Left ventricle myocardium inferior (tissue), 1 donor: ENCODE measurements around the gene DNAJC9. TPM values are rescaled to one million over a fixed set of nuclear protein-coding genes. Genes with fewer than 3 reads are reported as not detected.

Experiments used
- DNase-seq: peaks from one replicate; pipeline ENCODE4 v3.0.0-alpha.2; 2020
- H3K27ac ChIP-seq: fragments of 200-600 bp; replicated peaks from 2 replicates; pipeline ENCODE4 v1.8.0; 2021
- H3K27me3 ChIP-seq: fragments of 200-600 bp; 2 replicates; pipeline ENCODE4 v1.8.0; 2021; ENCODE audit warnings: low read depth
- H3K36me3 ChIP-seq: fragments of 200-600 bp; 2 replicates; pipeline ENCODE4 v1.8.0; 2021
- H3K4me1 ChIP-seq: fragments of 200-600 bp; 2 replicates; pipeline ENCODE4 v1.8.0; 2021
- H3K4me3 ChIP-seq: fragments of 200-600 bp; 2 replicates; pipeline ENCODE4 v1.8.0; 2021; ENCODE audit warnings: mild to moderate bottlenecking, moderate library complexity
- H3K9me3 ChIP-seq: fragments of 200-600 bp; replicated peaks from 2 replicates; pipeline ENCODE4 v1.8.0; 2021
- intact Hi-C: fragments of 100-400 bp; cut with micrococcal nuclease; formaldehyde crosslinking; loops from one replicate; pipeline ENCODE4 v1.11.0; 2022
- total RNA-seq: library from RNA; stranded (reverse); fragmentation: NEBNext Ultra II Directional; extraction: Animal tissue kit (Norgen Biotek cat#: 25700); gene quantifications from one replicate; pipeline ENCODE4 v1.2.1, GENCODE V29; 2021
- TF ChIP-seq, protein P1 (sequence below): fragments of 200-600 bp; IDR thresholded peaks from 2 replicates; pipeline ENCODE4 v1.8.0; 2021; ENCODE audit warnings: antibody characterized with exemption, mild to moderate bottlenecking, borderline replicate concordance
- donor health status: DM: no; HTN: yes; CAD: no; lungs with severe emphysema.

The DNAJC9 gene
- total RNA-seq, 1 donor from 2014 or later = 8.6 TPM

DNA sequence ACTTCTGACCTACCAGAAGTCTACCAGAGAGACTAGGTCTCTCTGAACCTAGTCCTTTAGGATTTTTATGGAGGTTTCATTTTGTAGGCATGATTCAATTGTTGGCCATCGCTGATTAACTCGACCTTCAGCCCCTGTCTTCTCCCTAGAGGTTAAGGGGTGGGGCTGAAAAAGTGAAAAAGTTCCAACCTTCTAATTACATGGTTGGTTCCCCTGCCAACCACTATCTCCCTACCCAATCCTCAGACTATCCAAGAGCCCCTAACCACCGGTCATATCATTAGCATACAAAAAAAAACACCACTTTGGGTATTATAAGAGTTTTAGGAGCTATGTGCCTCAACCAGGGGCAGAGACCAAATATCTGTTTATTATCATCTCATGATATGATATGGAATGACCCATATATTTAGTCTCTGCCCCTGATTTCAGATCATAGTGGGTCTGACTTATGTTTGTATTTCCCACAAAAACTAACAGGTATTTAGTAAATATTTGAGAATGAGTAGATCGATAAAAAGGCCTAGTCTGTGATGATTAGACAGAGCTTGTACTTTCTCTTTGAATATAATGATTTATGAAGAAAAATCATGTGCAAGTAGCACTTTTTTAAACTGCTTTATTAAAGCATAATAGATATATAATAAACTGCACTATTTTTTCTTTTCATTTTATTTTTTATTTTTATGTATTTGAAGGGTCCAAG is 35.8 kb downstream of the DNAJC9 start:
- Histone ChIP-seq H3K36me3 (peaks cover 26% of the 10 kb centered on the region), H3K27ac (no peak overlapping the region), H3K27me3 (no peaks in the 10 kb centered on the region), H3K4me1 (peaks cover 5% of the 10 kb centered on the region), H3K9me3 (no peaks in the 10 kb centered on the region), H3K4me3 (no peak overlapping the region)
- no peak for DNase-seq
- intact Hi-C loops = no loop called here
- TF ChIP-seq, protein P1, sequence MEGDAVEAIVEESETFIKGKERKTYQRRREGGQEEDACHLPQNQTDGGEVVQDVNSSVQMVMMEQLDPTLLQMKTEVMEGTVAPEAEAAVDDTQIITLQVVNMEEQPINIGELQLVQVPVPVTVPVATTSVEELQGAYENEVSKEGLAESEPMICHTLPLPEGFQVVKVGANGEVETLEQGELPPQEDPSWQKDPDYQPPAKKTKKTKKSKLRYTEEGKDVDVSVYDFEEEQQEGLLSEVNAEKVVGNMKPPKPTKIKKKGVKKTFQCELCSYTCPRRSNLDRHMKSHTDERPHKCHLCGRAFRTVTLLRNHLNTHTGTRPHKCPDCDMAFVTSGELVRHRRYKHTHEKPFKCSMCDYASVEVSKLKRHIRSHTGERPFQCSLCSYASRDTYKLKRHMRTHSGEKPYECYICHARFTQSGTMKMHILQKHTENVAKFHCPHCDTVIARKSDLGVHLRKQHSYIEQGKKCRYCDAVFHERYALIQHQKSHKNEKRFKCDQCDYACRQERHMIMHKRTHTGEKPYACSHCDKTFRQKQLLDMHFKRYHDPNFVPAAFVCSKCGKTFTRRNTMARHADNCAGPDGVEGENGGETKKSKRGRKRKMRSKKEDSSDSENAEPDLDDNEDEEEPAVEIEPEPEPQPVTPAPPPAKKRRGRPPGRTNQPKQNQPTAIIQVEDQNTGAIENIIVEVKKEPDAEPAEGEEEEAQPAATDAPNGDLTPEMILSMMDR = no peak

DNA sequence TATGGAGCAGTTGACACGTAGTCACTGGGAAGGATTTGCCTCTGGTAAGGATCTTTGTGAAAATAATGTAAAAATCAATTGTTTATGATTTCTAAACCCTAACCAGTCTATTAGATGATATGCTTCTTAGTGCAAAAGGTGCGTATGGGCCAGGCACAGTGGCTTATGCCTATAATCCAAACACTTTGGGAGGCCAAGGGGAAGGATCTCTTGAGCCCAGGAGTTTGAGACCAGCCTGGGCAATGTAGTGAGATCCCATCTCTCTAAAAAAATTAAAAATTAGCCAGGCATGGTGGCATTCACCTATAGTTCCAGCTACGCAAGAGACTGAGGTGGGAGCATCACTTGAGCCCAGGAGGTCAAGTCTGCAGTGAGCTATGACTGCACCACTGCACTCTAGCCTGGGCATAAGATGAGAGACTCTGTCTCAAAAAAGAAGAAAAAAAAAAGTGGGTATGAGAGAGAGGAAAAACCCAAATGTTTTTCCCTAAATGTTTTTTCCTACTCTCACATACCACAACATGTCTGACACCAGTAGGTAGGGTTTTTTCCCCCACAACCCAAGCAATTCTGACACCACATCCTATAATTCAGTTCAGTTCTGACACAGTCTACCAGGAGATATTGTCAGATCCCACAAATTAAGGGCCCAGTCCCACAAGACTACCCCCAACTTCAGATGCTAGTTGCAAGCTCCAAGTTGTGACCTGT is 36.5 kb downstream of the DNAJC9 start:
- Histone ChIP-seq H3K36me3 (peaks cover 26% of the 10 kb centered on the region), H3K4me1 (peaks cover 5% of the 10 kb centered on the region)
- intact Hi-C loops = no loop called here

DNA sequence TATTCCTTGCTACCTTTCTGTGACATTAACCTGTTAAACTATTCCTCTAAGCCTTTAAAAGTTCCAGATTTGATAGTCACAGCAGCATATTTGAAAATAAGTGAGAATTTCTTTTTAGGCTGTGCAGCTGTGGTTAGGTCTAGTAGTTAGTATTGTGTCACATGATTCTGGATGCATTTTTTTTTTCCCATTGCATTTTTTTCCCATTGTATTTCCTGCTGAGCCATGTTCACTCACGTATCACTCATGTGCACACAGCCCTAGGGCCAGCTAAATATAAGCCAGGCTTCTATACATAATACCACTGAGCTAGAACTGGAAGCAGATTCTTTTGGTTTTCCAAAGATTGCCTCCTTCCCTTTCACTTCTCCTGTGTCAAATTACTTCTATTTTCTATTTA is 37.4 kb downstream of the DNAJC9 start:
- DNase-seq = no peak
- Histone ChIP-seq H3K4me1 (peaks cover 5% of the 10 kb centered on the region), H3K27me3 (no peaks in the 10 kb centered on the region), H3K36me3 (peaks cover 22% of the 10 kb centered on the region), H3K4me3 (no peak overlapping the region), H3K9me3 (no peaks in the 10 kb centered on the region), H3K27ac (no peak overlapping the region)
- TF ChIP-seq, protein P1 = no peak
- intact Hi-C loops = no loop called here

More for the DNA sequence above, 36.5 kb downstream of the DNAJC9 start:
- TF ChIP-seq, protein P1 = no peak
- Histone ChIP-seq H3K4me3 (no peak overlapping the region), H3K27me3 (no peaks in the 10 kb centered on the region), H3K27ac (no peak overlapping the region), H3K9me3 (no peaks in the 10 kb centered on the region)
- DNase-seq = no peak

DNA sequence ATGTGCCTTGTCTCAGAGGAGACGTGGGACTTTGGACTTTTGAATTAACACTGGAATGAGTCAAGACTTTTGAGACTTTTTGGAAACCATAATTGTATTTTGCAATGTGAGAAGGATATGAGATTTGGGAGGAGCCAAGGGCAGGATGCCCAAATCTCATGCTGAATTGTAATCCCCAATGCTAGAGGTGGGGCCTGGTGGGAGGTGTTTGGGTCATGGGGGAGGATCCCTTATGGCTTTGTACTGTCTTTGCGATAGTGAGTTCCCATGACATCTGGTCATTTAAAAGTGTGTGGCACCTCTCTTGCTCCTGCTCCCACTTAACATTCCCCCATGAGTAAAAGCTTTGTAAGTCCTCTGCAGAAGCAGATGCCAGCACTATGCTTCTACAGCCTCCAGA is 39.2 kb downstream of the DNAJC9 start:
- no peak overlapping the region for H3K27ac ChIP-seq
- no peaks in the 10 kb centered on the region for H3K9me3 ChIP-seq
- intact Hi-C loops = no loop called here
- H3K4me3 ChIP-seq = no peak overlapping the region
- peaks cover 5% of the 10 kb centered on the region for H3K4me1 ChIP-seq
- TF ChIP-seq, protein P1 = no peak
- no peak for DNase-seq
- peaks cover 22% of the 10 kb centered on the region for H3K36me3 ChIP-seq
- no peaks in the 10 kb centered on the region for H3K27me3 ChIP-seq

DNA sequence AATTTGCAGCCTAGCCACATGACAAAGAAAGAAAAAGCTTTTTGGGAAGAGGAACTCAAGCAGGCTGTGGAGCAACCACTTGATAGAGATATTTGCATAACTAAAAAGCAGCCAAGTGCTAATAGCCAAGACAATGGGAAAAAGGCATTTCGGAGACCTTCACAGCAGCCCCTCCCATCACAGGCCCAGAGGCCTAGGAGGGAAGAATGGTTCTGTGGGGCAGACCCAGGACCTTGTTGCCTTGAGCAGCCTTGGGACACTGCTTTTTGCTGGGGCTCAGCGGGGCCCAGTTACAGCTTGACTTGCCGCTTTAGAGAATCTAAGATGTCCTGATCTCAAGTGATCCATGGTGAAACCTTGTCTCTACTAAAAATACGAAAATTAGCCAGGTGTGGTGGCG is 40.7 kb downstream of the DNAJC9 start:
- H3K27ac ChIP-seq = no peak overlapping the region
- H3K9me3 ChIP-seq = no peaks in the 10 kb centered on the region
- H3K4me1 ChIP-seq = peaks cover 5% of the 10 kb centered on the region
- H3K27me3 ChIP-seq = no peaks in the 10 kb centered on the region
- intact Hi-C loops = no loop called here
- TF ChIP-seq, protein P1 = no peak
- no peak overlapping the region for H3K4me3 ChIP-seq
- peaks cover 29% of the 10 kb centered on the region for H3K36me3 ChIP-seq
- no peak for DNase-seq
